ENCODE measurements around the gene PGAP6. TPM values are rescaled to one million over a fixed set of nuclear protein-coding genes. Genes with fewer than 3 reads are reported as not detected.
"Not testable (repeated sequence)": the region's sequence is repeated elsewhere in the genome, so short reads cannot be mapped to it uniquely, and the experiment has no call there.

Gene PGAP6
- total and polyA plus RNA-seq, 4 donors, result 38.0 to 100.0 (median 68.1) TPM

DNA sequence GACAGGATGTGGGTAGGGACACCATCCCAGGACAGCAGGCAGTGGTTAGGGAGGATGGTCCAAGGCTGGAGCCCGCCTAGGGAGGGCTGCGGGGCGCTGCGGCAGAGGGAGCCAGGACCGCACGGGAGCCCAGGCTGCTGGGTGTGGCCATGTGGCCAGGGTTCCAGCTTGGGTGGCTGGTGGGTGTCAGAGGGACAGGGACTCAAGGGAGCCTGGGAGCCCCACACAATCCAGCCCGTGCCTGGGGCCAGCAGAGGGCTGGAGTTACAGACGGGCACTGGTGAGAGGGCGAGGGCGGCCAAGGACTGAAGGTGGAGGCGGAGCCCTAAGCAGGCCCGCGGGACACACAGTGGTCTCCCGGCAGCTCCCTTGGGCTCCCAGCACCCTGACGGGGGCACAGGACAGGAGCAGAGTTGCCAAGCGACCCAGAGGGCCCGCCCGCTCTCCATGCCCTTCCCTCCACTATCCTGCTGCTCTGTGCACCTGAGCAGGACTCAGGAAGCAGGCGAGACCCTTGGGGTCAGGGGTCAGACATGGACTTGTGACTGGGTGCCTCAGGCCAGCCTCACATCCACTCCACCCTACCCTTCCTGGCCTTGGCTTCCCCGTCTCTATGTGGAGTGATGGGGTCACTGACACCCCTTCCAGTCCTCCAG, 18.5 kb downstream of the PGAP6 start:
- 51 to 63% methylated on average over 14 to 20 of the region's 20 CpGs for WGBS, 2 donors
- H3K27me3 ChIP-seq (ENCODE audit: control insufficient read depth in 3 of 3, insufficient read depth in 3 of 3, low read length in 2 of 3), result no peaks in the 10 kb centered on the region
- peaks cover 5 to 18% (median 11%) of the 10 kb centered on the region in 4 donors for H3K36me3 ChIP-seq (ENCODE audit: control insufficient read depth in 4 of 4, insufficient read depth in 4 of 4, low read length in 4 of 4)
- H3K9ac ChIP-seq (ENCODE audit: insufficient read depth in 1 of 2, low read length in 2 of 2), result no peak overlapping the region
- no peaks in the 10 kb centered on the region for H3K4me1 ChIP-seq (ENCODE audit: control insufficient read depth in 5 of 5, insufficient read depth in 5 of 5, low read length in 5 of 5)
- H3K27ac ChIP-seq (ENCODE audit: low read depth in 1 of 2, low read length in 1 of 2), result no peak overlapping the region
- no peak for ATAC-seq (ENCODE audit: insufficient read depth, low FRiP score)
- TF ChIP-seq, protein P1, sequence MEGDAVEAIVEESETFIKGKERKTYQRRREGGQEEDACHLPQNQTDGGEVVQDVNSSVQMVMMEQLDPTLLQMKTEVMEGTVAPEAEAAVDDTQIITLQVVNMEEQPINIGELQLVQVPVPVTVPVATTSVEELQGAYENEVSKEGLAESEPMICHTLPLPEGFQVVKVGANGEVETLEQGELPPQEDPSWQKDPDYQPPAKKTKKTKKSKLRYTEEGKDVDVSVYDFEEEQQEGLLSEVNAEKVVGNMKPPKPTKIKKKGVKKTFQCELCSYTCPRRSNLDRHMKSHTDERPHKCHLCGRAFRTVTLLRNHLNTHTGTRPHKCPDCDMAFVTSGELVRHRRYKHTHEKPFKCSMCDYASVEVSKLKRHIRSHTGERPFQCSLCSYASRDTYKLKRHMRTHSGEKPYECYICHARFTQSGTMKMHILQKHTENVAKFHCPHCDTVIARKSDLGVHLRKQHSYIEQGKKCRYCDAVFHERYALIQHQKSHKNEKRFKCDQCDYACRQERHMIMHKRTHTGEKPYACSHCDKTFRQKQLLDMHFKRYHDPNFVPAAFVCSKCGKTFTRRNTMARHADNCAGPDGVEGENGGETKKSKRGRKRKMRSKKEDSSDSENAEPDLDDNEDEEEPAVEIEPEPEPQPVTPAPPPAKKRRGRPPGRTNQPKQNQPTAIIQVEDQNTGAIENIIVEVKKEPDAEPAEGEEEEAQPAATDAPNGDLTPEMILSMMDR (IDR thresholded peaks at IDR 0.05; ENCODE audit: control extremely low read depth, extremely low read depth), result no peak
- H3K9me3 ChIP-seq (ENCODE audit: control insufficient read depth in 4 of 4, insufficient read depth in 3 of 4, low read length in 3 of 4), result peaks cover 0 to 3% (median 0%) of the 10 kb centered on the region in 4 donors
- DNase-seq, result no peak
- H3K4me3 ChIP-seq, result no peak overlapping the region

DNA sequence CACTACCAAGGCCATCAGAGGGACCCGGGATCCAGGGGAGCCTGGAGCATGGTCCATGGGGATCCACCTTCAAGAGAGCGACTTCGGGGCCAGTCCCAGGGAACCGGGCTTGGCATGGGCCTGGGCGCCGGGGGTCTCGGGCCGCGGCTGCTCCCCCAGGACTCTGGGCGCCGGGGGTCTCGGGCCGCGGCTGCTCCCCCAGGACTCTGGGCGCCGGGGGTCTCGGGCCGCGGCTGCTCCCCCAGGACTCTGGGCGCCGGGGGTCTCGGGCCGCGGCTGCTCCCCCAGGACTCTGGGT, 19.1 kb downstream of the PGAP6 start:
- H3K27me3 ChIP-seq (ENCODE audit: control insufficient read depth in 3 of 3, insufficient read depth in 3 of 3, low read length in 2 of 3); H3K9me3 ChIP-seq (ENCODE audit: control insufficient read depth in 4 of 4, insufficient read depth in 3 of 4, low read length in 3 of 4); H3K4me1 ChIP-seq (ENCODE audit: control insufficient read depth in 5 of 5, insufficient read depth in 5 of 5, low read length in 5 of 5); H3K27ac ChIP-seq (ENCODE audit: low read depth in 1 of 2, low read length in 1 of 2); ATAC-seq (ENCODE audit: insufficient read depth, low FRiP score); H3K4me3 ChIP-seq; H3K9ac ChIP-seq (ENCODE audit: insufficient read depth in 1 of 2, low read length in 2 of 2); DNase-seq: not testable (repeated sequence)
- 82 to 87% methylated on average over 15 to 23 of the region's 24 CpGs for WGBS, 2 donors
- peaks cover 2 to 12% (median 9%) of the 10 kb centered on the region in 4 donors for H3K36me3 ChIP-seq (ENCODE audit: control insufficient read depth in 4 of 4, insufficient read depth in 4 of 4, low read length in 4 of 4)

DNA sequence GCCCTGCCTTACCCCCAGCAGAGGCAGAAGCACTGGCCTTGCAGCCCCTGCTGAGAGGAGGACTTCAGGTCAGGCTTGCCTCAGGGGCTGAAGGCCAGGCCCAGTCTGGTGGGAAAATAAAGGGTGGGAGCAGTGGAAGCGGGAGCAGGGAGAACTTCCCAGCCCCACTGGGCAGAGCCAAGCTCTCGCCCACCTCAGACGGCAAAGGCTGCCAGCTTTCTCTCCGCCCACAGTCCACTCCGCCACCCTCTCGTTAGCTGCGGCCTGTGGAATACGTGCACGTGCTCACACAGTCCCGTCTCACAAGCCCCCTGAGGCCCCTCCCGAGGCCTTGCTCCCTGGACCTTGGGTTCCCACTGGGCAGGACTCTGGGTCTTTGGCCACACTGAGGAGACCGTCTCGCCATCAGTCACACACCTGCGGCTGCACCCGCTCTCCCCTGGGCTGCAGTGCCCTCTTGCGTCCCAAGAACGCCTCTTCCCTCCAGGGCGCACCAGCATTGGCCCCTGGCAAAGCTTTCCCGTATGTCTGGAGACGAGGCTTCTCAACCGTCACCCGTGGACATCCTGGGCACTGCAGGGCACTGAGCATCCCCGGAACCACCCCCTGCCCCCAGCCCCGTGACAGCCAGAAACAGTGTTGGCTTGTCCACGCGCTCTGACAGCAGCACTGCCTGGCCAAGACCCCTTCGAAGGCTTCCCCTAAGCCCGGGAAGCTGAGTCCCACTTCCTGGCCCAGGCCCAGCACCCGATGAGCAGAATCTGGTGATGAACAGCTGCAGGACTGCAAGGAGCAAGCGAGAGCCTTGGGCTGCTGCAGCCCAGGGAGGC, 19.7 kb downstream of the PGAP6 start:
- DNase-seq, result peak; percentile 60 to 68 (median 67)
- peaks cover 2 to 7% (median 4%) of the 10 kb centered on the region in 4 donors for H3K36me3 ChIP-seq (ENCODE audit: control insufficient read depth in 4 of 4, insufficient read depth in 4 of 4, low read length in 4 of 4)
- no peaks in the 10 kb centered on the region for H3K4me1 ChIP-seq (ENCODE audit: control insufficient read depth in 5 of 5, insufficient read depth in 5 of 5, low read length in 5 of 5)
- H3K9me3 ChIP-seq (ENCODE audit: control insufficient read depth in 4 of 4, insufficient read depth in 3 of 4, low read length in 3 of 4), result peaks cover 0 to 3% (median 0%) of the 10 kb centered on the region in 4 donors
- TF ChIP-seq, protein P1 (IDR thresholded peaks at IDR 0.05; ENCODE audit: control extremely low read depth, extremely low read depth), result peak; percentile 81
- H3K27ac ChIP-seq (ENCODE audit: low read depth in 1 of 2, low read length in 1 of 2), result no peak overlapping the region
- no peaks in the 10 kb centered on the region for H3K27me3 ChIP-seq (ENCODE audit: control insufficient read depth in 3 of 3, insufficient read depth in 3 of 3, low read length in 2 of 3)
- no peak overlapping the region for H3K4me3 ChIP-seq
- 30 to 32% methylated on average over 29 to 30 of the region's 30 CpGs for WGBS, 2 donors
- H3K9ac ChIP-seq (ENCODE audit: insufficient read depth in 1 of 2, low read length in 2 of 2), result no peak overlapping the region
- peak; percentile 81 for ATAC-seq (ENCODE audit: insufficient read depth, low FRiP score)

DNA sequence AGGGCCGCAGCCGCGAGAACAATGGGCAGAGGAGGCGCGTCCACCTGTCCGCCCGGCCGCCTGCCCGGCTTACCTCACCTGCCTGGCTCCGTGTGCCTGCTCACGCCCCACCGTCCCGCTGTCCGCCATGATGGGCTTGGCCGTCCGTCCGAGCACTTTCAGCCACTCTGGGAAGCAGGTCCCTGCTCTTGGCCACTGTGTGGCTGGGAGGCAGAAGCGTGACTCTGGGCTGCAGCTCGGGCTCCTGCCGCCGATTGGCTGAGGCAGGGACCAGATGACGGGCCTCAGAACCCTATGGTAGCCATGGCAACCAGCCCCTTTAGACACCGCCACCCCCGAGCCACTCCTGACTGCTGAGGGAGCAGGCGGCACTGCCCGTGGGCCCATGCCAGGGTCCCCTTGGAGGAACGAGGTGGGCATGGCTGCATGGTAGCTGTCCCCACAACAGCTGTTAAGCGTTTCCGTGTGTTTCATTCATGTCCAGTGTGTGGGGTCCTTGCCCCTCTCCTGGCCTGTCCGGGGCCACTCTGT, 20.4 kb downstream of the PGAP6 start:
- WGBS, 2 donors, result 87 to 92% methylated on average over 30 of the region's 30 CpGs
- H3K9me3 ChIP-seq (ENCODE audit: control insufficient read depth in 4 of 4, insufficient read depth in 3 of 4, low read length in 3 of 4), result no peaks in the 10 kb centered on the region
- H3K4me1 ChIP-seq (ENCODE audit: control insufficient read depth in 5 of 5, insufficient read depth in 5 of 5, low read length in 5 of 5), result no peaks in the 10 kb centered on the region
- H3K36me3 ChIP-seq (ENCODE audit: control insufficient read depth in 4 of 4, insufficient read depth in 4 of 4, low read length in 4 of 4), result peaks cover 0 to under 1% (median 0%) of the 10 kb centered on the region in 4 donors
- ATAC-seq (ENCODE audit: insufficient read depth, low FRiP score), result no peak
- H3K4me3 ChIP-seq, result no peak overlapping the region
- H3K9ac ChIP-seq (ENCODE audit: insufficient read depth in 1 of 2, low read length in 2 of 2), result no peak overlapping the region
- H3K27me3 ChIP-seq (ENCODE audit: control insufficient read depth in 3 of 3, insufficient read depth in 3 of 3, low read length in 2 of 3), result no peaks in the 10 kb centered on the region
- DNase-seq, result no peak
- no peak overlapping the region for H3K27ac ChIP-seq (ENCODE audit: low read depth in 1 of 2, low read length in 1 of 2)
- TF ChIP-seq, protein P1 (IDR thresholded peaks at IDR 0.05; ENCODE audit: control extremely low read depth, extremely low read depth), result no peak

All from lung (tissue), 12 donors.